Fibroblast of the aortic adventitia (primary cell): ENCODE results near the gene SORCS1. TPM values are rescaled to one million over a fixed set of nuclear protein-coding genes. Genes with fewer than 3 reads are reported as not detected.

ENCODE experiments used
- DNase-seq: peaks from one replicate; pipeline ENCODE4 v3.0.0-alpha.2; 2010; ENCODE audit warnings: low read depth
- H3K4me3 ChIP-seq: 2 replicates; pipeline ENCODE4 v1.5.1; 2011; ENCODE audit warnings: low read depth, mild to moderate bottlenecking, control low read depth, low read length, moderate library complexity
- total RNA-seq: library from RNA; depleted of rRNA; stranded (reverse); fragments of >200 nt; gene quantifications from 2 replicates; pipeline ENCODE4 v1.2.3, GENCODE V29; 2012; ENCODE audit warnings: low replicate concordance
- TF ChIP-seq, protein P1 (sequence below): IDR thresholded peaks from 2 replicates; pipeline ENCODE4 v1.5.1; 2011; ENCODE audit warnings: mild to moderate bottlenecking, low read length, control low read depth, inconsistent platforms; ENCODE audit not compliant: insufficient read depth

The SORCS1 gene
- total RNA-seq, 1 donor = not detected

DNA sequence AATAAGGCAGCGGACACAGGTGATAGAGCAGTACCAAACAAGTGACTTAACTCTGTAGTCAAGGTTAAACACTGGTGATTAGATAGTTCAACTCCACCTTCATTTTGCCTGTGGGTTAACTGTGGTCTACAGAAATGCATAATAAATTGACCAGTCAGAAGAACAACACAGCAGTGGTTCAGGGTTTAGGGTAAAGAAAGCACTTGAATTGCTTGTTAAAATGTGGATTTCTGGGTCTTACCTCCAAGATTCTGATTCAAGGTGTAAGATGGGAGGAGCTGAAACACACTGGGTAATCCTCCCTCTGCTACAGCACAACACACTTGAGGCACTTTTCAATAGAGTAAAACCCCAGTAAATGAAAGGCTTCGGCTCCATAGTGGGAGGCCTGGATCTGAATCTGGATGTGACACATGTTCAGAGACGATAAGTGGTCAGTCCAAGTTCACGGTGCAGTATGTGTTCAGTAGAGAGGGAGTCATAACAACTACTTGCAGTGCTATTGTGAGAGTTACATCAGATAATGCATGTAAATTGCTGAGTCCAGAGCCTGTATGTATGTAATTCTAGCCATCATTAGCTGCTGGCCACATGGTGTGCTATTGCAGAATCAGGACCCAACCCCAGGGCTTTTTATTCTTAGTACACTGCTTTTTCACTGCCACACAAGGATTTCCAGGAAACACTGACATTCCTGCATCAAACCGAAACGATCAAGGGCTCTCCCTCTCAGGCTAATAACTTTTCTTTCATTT lies 141.7 kb downstream of the SORCS1 start:
- no peak for DNase-seq
- TF ChIP-seq, protein P1, sequence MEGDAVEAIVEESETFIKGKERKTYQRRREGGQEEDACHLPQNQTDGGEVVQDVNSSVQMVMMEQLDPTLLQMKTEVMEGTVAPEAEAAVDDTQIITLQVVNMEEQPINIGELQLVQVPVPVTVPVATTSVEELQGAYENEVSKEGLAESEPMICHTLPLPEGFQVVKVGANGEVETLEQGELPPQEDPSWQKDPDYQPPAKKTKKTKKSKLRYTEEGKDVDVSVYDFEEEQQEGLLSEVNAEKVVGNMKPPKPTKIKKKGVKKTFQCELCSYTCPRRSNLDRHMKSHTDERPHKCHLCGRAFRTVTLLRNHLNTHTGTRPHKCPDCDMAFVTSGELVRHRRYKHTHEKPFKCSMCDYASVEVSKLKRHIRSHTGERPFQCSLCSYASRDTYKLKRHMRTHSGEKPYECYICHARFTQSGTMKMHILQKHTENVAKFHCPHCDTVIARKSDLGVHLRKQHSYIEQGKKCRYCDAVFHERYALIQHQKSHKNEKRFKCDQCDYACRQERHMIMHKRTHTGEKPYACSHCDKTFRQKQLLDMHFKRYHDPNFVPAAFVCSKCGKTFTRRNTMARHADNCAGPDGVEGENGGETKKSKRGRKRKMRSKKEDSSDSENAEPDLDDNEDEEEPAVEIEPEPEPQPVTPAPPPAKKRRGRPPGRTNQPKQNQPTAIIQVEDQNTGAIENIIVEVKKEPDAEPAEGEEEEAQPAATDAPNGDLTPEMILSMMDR = no peak

DNA sequence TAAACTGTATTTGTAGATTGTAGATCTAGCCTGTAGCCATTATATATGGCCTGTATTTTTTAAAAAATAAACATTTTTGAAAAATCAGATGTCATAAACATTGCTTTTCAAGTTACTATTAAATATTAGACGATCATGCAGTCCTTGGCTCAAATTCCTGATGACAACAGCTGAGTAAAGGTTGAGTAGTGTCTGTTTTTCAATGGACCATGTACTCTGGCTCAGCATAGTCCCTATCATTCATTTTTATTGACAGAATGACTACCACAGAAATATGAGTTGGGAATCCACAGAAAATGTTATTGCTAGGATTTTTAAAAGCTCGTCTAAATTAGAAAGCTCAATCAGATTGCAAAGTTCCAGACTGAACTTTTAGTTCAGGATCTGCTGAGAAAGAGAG lies 145.4 kb downstream of the SORCS1 start:
- TF ChIP-seq, protein P1 = no peak
- H3K4me3 ChIP-seq = no peak overlapping the region
- no peak for DNase-seq

More for the DNA sequence above, 141.7 kb downstream of the SORCS1 start:
- no peak overlapping the region for H3K4me3 ChIP-seq

DNA sequence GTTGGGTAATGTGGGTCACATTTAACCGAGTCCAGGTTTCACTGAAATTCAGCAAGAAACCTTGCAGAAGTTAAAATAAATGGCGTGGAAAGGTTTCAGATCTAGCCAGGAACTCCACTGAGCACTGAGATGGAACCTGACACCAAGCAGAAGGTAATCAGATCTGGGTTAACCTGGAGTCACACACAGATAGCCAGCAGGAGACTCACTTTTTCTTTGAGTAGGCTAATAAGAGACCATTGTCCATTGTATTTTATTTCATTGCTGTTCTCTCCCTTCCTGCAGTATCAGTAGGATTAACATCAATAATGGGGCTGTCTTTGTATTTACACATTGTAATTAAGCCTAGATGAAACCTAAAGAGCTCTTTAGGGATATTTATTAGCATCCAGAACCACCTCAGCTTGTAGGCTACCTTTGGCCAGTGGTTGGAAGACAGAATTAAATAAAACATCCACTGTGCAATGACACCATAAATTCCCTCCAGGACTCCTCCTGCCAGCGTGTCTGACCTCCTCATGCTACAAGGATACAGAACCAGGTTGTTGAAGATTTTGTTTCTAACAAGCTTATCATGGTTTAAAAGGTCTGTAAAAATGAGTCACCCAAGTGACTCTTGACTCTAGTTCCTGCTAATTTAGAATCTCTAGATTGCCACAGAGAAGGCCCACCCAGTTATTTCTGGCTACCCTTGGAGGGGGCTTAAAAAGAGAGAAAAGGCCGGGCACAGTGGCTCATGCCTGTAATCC lies 151.1 kb downstream of the SORCS1 start:
- no peak overlapping the region for H3K4me3 ChIP-seq
- DNase-seq = no peak
- TF ChIP-seq, protein P1 = no peak

DNA sequence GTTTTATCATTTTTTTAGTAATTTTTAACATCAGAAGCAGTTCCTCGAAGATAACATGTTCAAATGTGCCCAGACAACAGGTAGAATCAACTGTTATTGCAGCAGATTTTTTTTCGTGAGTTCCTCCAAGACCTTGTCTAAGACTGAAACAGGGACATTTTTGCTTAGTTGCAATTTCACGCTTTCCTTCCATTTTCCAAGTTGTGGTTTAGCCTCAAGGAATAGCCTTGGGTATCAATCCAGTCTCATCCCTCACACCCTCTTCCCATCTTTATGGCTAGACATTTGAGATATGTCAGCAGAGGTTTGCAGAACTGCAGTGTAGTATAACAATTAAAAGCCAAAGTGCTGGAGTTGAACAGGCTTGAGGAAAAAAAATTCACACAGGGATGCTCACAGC lies 152.5 kb downstream of the SORCS1 start:
- TF ChIP-seq, protein P1 = no peak
- DNase-seq = no peak
- no peak overlapping the region for H3K4me3 ChIP-seq

DNA sequence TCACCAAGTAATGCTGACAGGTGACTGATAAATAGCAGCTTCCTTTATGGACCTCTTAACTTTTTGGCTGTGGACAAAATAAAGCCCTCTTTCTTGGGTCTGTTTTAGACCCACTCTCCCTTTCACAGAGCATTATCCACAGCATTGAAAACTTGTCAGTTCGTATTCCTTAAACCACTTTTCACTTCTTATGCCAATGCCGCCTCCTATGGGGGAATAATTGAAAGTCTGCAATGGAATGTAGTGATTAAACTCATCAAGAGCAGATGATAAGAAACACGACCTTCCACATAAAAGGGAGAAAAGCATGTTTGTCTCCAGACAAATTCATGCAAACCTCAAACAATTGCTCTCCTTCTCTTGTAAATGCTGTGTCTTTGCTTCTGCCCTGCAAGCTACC lies 153.4 kb downstream of the SORCS1 start:
- no peak overlapping the region for H3K4me3 ChIP-seq
- TF ChIP-seq, protein P1 = no peak
- no peak for DNase-seq

DNA sequence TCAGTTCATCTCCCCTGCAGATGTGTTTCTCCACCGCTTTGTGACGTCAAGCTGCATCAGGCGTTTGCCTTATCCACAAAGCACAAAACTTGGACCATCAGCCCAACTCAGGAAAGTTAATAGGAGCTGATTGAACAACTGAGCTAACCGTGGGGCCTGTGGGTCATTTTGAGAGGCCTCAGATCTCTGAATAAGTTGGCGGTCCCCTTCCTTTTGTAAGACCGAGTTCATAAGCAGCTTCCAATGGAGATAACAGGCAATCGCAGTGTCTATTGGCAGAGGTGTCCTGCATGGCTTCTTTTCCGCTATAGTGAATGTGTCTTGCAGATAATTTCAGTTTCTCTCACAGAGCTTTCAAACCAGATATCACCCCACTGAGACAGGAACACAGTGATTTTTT lies 154.0 kb downstream of the SORCS1 start:
- TF ChIP-seq, protein P1 = no peak
- no peak for DNase-seq
- H3K4me3 ChIP-seq = no peak overlapping the region
